A549 (cell line): ENCODE measurements around the gene ZFYVE9. TPM values are rescaled to one million over a fixed set of nuclear protein-coding genes. Genes with fewer than 3 reads are reported as not detected.

Source experiments
- ATAC-seq, 2 experiments: fragments of 200-7000 bp in 1 of 2; fragments of >200 bp in 1 of 2; cut with Nextera tagmentation in 1 of 2; cut with Tn5 transposase in 1 of 2; 3 replicates each; pipeline versions ENCODE4 v1.8.0 to v1.9.1; 2018 to 2020; ENCODE audit warnings: mild to moderate bottlenecking in 1 of 2, moderate library complexity in 1 of 2
- CTCF ChIA-PET: fragments of 300-600 bp; sonication (Branson Sonifier 250); formaldehyde crosslinking; extraction: SDS; loops from one replicate; lab custom pipeline; 2021; ENCODE audit warnings: antibody characterized with exemption, inconsistent platforms; lab: Yijun Ruan, JAX
- POLR2A ChIA-PET: fragments of 350-600 bp; formaldehyde crosslinking; extraction: SDS; loops from one replicate; lab custom pipeline; 2021; ENCODE audit warnings: antibody characterized with exemption, inconsistent platforms; lab: Yijun Ruan, JAX
- DNase-seq, 2 experiments: peaks; one replicate each; pipeline versions ENCODE4 v3.0.0 to v3.0.0-alpha.2; 2011 to 2016; ENCODE audit warnings: low read depth in 1 of 2, low spot score in 1 of 2
- FAIRE-seq: peaks from 2 replicates; lab custom pipeline; 2011; peaks lifted over from hg19 to GRCh38; lab: Jason Lieb, UNC
- H3K27ac ChIP-seq, 2 experiments: fragments of >200 bp; sonication (Bioruptor Twin); formaldehyde crosslinking; 3 replicates each; pipeline ENCODE4 v1.5.1; 2016 to 2017
- H3K4me1 ChIP-seq: fragments of >200 bp; sonication (Bioruptor Twin); formaldehyde crosslinking; 3 replicates; pipeline ENCODE4 v1.6.1; 2016
- H3K4me2 ChIP-seq: fragments of >200 bp; sonication (Bioruptor Twin); formaldehyde crosslinking; 3 replicates; pipeline ENCODE4 v1.6.1; 2016
- H3K4me3 ChIP-seq: fragments of >200 bp; sonication (Bioruptor Twin); formaldehyde crosslinking; 3 replicates; pipeline ENCODE4 v1.5.1; 2016
- H3K9me3 ChIP-seq: fragments of >200 bp; sonication (Bioruptor Twin); formaldehyde crosslinking; 3 replicates; pipeline ENCODE4 v1.6.1; 2016
- ATOH8 ChIP-seq: fragments of 250-450 bp; sonication (Bioruptor Pico); IDR thresholded peaks from 2 replicates; pipeline ENCODE4 v1.5.0; 2020; ENCODE audit warnings: low read depth, mild to moderate bottlenecking, moderate library complexity
- BCL3 ChIP-seq: fragments of >200 bp; sonication (Bioruptor Twin); formaldehyde crosslinking; IDR thresholded peaks from 3 replicates; pipeline ENCODE4 v1.6.1; 2016
- CBX2 ChIP-seq: fragments of 200-600 bp; sonication (generic); IDR thresholded peaks from 2 replicates; pipeline ENCODE4 v1.6.1; 2016; ENCODE audit warnings: low read depth, mild to moderate bottlenecking, borderline replicate concordance
- CBX8 ChIP-seq: fragments of 200-600 bp; sonication (generic); IDR thresholded peaks from 2 replicates; pipeline ENCODE4 v1.6.1; 2016
- CHD2 ChIP-seq: fragments of 150-350 bp; IDR thresholded peaks from 2 replicates; pipeline ENCODE4 v1.6.1; 2014; ENCODE audit warnings: low read length; ENCODE audit not compliant: partially characterized antibody
- E2F6 ChIP-seq: IDR thresholded peaks from 2 replicates; pipeline ENCODE4 v1.6.1; 2012; ENCODE audit warnings: low read depth, borderline replicate concordance
- EHF ChIP-seq: fragments of 250-450 bp; sonication (Bioruptor Pico); IDR thresholded peaks from 2 replicates; pipeline ENCODE4 v1.5.0; 2020; ENCODE audit warnings: mild to moderate bottlenecking
- EHMT2 ChIP-seq: fragments of 200-600 bp; sonication (generic); IDR thresholded peaks from 2 replicates; pipeline ENCODE4 v1.6.1; 2016; ENCODE audit warnings: antibody characterized with exemption, low read depth, mild to moderate bottlenecking, moderate library complexity
- EP300 ChIP-seq, 2 experiments: fragments of >200 bp; sonication (Bioruptor Twin); formaldehyde crosslinking; IDR thresholded peaks; 2 replicates in 1 of 2; 3 replicates in 1 of 2; pipeline ENCODE4 v1.6.1; 2016 to 2017
- FOSB ChIP-seq: fragments of 250-450 bp; sonication (Bioruptor Pico); IDR thresholded peaks from 2 replicates; pipeline ENCODE4 v1.5.0; 2020; ENCODE audit warnings: mild to moderate bottlenecking, moderate library complexity
- FOXS1 ChIP-seq: fragments of 250-450 bp; sonication (Bioruptor Pico); IDR thresholded peaks from 2 replicates; pipeline ENCODE4 v1.5.0; 2020; ENCODE audit warnings: mild to moderate bottlenecking, moderate library complexity
- GATA3 ChIP-seq: IDR thresholded peaks from 2 replicates; pipeline ENCODE4 v1.6.1; 2012; ENCODE audit warnings: borderline replicate concordance
- HMGXB4 ChIP-seq: fragments of 250-450 bp; sonication (Bioruptor Pico); IDR thresholded peaks from 2 replicates; pipeline ENCODE4 v1.5.0; 2021; ENCODE audit warnings: mild to moderate bottlenecking, moderate library complexity, borderline replicate concordance
- JUN ChIP-seq, 2 experiments: fragments of >200 bp; sonication (Bioruptor Twin); formaldehyde crosslinking; IDR thresholded peaks; 2 replicates in 1 of 2; 3 replicates in 1 of 2; pipeline ENCODE4 v1.6.1; 2016 to 2017
- KDM5A ChIP-seq: fragments of 200-600 bp; sonication (generic); IDR thresholded peaks from 2 replicates; pipeline ENCODE4 v1.6.1; 2016; ENCODE audit warnings: antibody characterized with exemption, mild to moderate bottlenecking
- MAZ ChIP-seq: fragments of 150-350 bp; IDR thresholded peaks from 2 replicates; pipeline ENCODE4 v1.6.1; 2014; ENCODE audit warnings: antibody characterized with exemption, low read depth, low read length, borderline replicate concordance
- NFE2L2 ChIP-seq: fragments of 150-350 bp; conservative IDR thresholded peaks from 2 replicates; pipeline ENCODE4 v1.6.1; 2014; ENCODE audit warnings: low read length
- PBX3 ChIP-seq: IDR thresholded peaks from 2 replicates; pipeline ENCODE4 v1.6.1; 2012
- PHF8 ChIP-seq: fragments of 200-600 bp; sonication (generic); IDR thresholded peaks from 2 replicates; pipeline ENCODE4 v1.6.1; 2016; ENCODE audit warnings: low read depth, mild to moderate bottlenecking, antibody characterized with exemption, moderate library complexity, borderline replicate concordance
- RAD21 ChIP-seq, 2 experiments: fragments of >200 bp in 1 of 2; sonication (Bioruptor Twin) in 1 of 2; formaldehyde crosslinking in 1 of 2; IDR thresholded peaks in 1 of 2; conservative IDR thresholded peaks in 1 of 2; 2 replicates in 1 of 2; 3 replicates in 1 of 2; pipeline ENCODE4 v1.6.1; 2012 to 2018; ENCODE audit warnings: inconsistent platforms in 1 of 2
- RCOR1 ChIP-seq: fragments of 150-350 bp; IDR thresholded peaks from 2 replicates; pipeline ENCODE4 v1.6.1; 2014; ENCODE audit warnings: antibody characterized with exemption, low read length, low read depth
- SMC3 ChIP-seq: fragments of >200 bp; sonication (Bioruptor Twin); formaldehyde crosslinking; IDR thresholded peaks from 3 replicates; pipeline ENCODE4 v1.6.1; 2018; ENCODE audit warnings: inconsistent platforms
- TP53 ChIP-seq: fragments of 250-450 bp; sonication (Bioruptor Pico); IDR thresholded peaks from 2 replicates; pipeline ENCODE4 v1.5.0; 2021; ENCODE audit warnings: mild to moderate bottlenecking, moderate library complexity
- ZC3H11A ChIP-seq: fragments of 450-650 bp; IDR thresholded peaks from 2 replicates; pipeline ENCODE4 v1.6.1; 2014; ENCODE audit warnings: antibody characterized with exemption, mild to moderate bottlenecking
- WGBS: methylation state at CpG from one replicate; pipeline ENCODE4 v1.1.6; 2017; ENCODE audit errors: missing lambda C conversion rate; 5-methylcytosine and 5-hydroxymethylcytosine counted together
- polyA plus RNA-seq, 4 experiments: library from polyadenylated mRNA; depleted of rRNA in 3 of 4; stranded (reverse); fragments of >200 nt; fragmentation: RNase III in 1 of 4; extraction: RNeasy Plus Mini Kit Qiagen cat#74134 plus additional on column Dnase treatment in 1 of 4; gene quantifications; 2 replicates in 3 of 4; 3 replicates in 1 of 4; pipeline ENCODE4 v1.2.3, GENCODE V29; 2011 to 2017

ZFYVE9 gene
- polyA plus RNA-seq, 2 of the 4 experiments (the other 2 are of a cell fraction): 7.1 to 11.9 TPM

- ChIA-PET CTCF (interaction anchor here (1.4 kb wide), 1 partner anchor 11 kb away, joined by 5 read pairs; no protein-coding TSS in a partner anchor), POLR2A (no interaction called here)
- ATAC-seq (peak in 1 of 2 experiments; percentile 14; a peak in 1 of 6 replicates), DNase-seq (no peak), FAIRE-seq (no peak)
- 87% methylated on average over 9 of the region's 24 CpGs for WGBS
- Histone ChIP-seq H3K27ac (no peak overlapping the region), H3K4me2 (no peak overlapping the region), H3K4me1 (peaks cover 15% of the 10 kb centered on the region), H3K9me3 (no peaks in the 10 kb centered on the region), H3K4me3 (no peak overlapping the region)
- TF ChIP-seq BCL3 (no peak), JUN (IDR thresholded peaks at IDR 0.05) (no peak), PBX3 (no peak), KDM5A (no peak), EP300 (IDR thresholded peaks at IDR 0.05) (no peak), GATA3 (no peak), E2F6 (no peak), CBX8 (no peak)
Measured at GRCh38 chr1:52359676-52360594, 218.0 kb downstream of the ZFYVE9 start.

- no peak for TF ChIP-seq PHF8
- no peak for TF ChIP-seq FOXS1 (CRISPR knock-in tag)
- TF ChIP-seq PBX3: no peak
- no peak for TF ChIP-seq HMGXB4 (CRISPR knock-in tag)
- TF ChIP-seq NFE2L2: no peak
- no peak for TF ChIP-seq EHMT2
- TF ChIP-seq ATOH8 (CRISPR knock-in tag): no peak
- no peak for TF ChIP-seq RCOR1
- no peak for TF ChIP-seq CHD2
- no peak for TF ChIP-seq SMC3
- no peak for TF ChIP-seq RAD21 (conservative IDR thresholded peaks at IDR 0.05 in 1 of 2, IDR thresholded peaks at IDR 0.05 in 1 of 2)
- TF ChIP-seq TP53 (CRISPR knock-in tag): no peak
- no peak for TF ChIP-seq CBX2
- TF ChIP-seq BCL3: no peak
- TF ChIP-seq MAZ: no peak
- TF ChIP-seq ZC3H11A: no peak
- TF ChIP-seq FOSB (CRISPR knock-in tag): no peak
- TF ChIP-seq EHF: no peak
- ChIA-PET POLR2A (no interaction called here), CTCF (no interaction called here)
- FAIRE-seq (no peak), ATAC-seq (no peak), DNase-seq (no peak)
- Histone ChIP-seq H3K9me3 (no peaks in the 10 kb centered on the region), H3K4me3 (no peak overlapping the region), H3K4me1 (peaks cover 16% of the 10 kb centered on the region), H3K4me2 (no peak overlapping the region), H3K27ac (no peak overlapping the region)
- WGBS: 100% methylated on average over 1 of the region's 7 CpGs
Measured at GRCh38 chr1:52360595-52360968, 218.7 kb downstream of the ZFYVE9 start.
